Measurements from ENCODE around the gene UGGT1. TPM values are rescaled to one million over a fixed set of nuclear protein-coding genes. Genes with fewer than 3 reads are reported as not detected.

The UGGT1 gene
- total RNA-seq, 1 donor from 2014 or later: 33.5 TPM

GRCh38 chr2:128219891-128220290, 128.9 kb downstream of the UGGT1 start:
- no peak for ATAC-seq

- no peak for ATAC-seq
Observed at GRCh38 chr2:128227862-128228261, 136.9 kb downstream of the UGGT1 start.

- no peak for ATAC-seq
Observed at GRCh38 chr2:128228894-128229293, 137.9 kb downstream of the UGGT1 start.

GRCh38 chr2:128232965-128233789, 142.2 kb downstream of the UGGT1 start:
- ATAC-seq: peak; percentile 96

GRCh38 chr2:128233790-128234395, 142.9 kb downstream of the UGGT1 start:
- ATAC-seq: no peak

GRCh38 chr2:128234613-128235012, 143.6 kb downstream of the UGGT1 start:
- no peak for ATAC-seq

- ATAC-seq: no peak
Observed at GRCh38 chr2:128235581-128235980, 144.6 kb downstream of the UGGT1 start.

GRCh38 chr2:128236491-128237035, 145.6 kb downstream of the UGGT1 start:
- ATAC-seq: no peak

- ATAC-seq: no peak
Observed at GRCh38 chr2:128237081-128237534, 146.1 kb downstream of the UGGT1 start.

- no peak for ATAC-seq
Observed at GRCh38 chr2:128237911-128238697, 147.1 kb downstream of the UGGT1 start.

- no peak for ATAC-seq
Observed at GRCh38 chr2:128241896-128242295, 150.9 kb downstream of the UGGT1 start.

Other genes starting within 250 kb of the UGGT1 start
- gene POLR2D, start 233.0 kb upstream of the UGGT1 start, total RNA-seq: 17.3 TPM
- 8.5 TPM for gene AMMECR1L, start 205.2 kb upstream of the UGGT1 start, total RNA-seq
- 14.3 TPM for gene SAP130, start 63.1 kb upstream of the UGGT1 start, total RNA-seq
- 30.8 TPM for gene HS6ST1, start 227.7 kb downstream of the UGGT1 start, total RNA-seq